NCI-H1436 (cell line): ENCODE measurements around the gene OR5AS1.
"Not testable (repeated sequence)": the region's sequence is repeated elsewhere in the genome, so short reads cannot be mapped to it uniquely, and the experiment has no call there.

ENCODE experiments used
- DNase-seq: peaks from one replicate; lab custom pipeline; 2025; lab: John Stamatoyannopoulos, UW

Gene OR5AS1

GRCh38 chr11:56027354-56027753, at the start of gene OR5AS1:
Gene OR5AS1 (plus strand): TSS chr11:56027654. CDS start chr11:56030419, 2,765 bp downstream.
- no peak for DNase-seq

DNA sequence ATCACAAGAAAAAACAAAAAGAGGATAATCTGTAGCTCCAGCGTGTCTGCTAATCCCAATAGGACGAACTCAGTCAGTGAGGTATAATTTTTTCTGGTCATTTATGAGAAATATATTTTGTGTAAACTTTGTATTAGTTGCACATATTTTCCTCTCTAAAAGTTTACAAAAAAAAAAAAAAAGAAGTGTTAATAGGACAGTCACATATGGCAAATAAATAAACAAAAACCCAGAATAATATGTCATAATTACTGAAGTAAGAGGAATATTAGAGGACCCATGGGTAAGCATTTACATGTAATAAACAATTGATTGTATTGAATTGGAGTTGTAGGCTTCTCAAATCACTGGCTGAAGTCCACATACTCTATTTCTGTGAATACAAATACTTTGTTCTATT, 32.9 kb upstream of the OR5AS1 start, which contains the start of gene OR5F1:
Gene OR5F1, minus strand, starts transcription at position 101 of the 400 bp plus-strand sequence. Its CDS starts 0 bp downstream, at position 101.
- no peak for DNase-seq

DNA sequence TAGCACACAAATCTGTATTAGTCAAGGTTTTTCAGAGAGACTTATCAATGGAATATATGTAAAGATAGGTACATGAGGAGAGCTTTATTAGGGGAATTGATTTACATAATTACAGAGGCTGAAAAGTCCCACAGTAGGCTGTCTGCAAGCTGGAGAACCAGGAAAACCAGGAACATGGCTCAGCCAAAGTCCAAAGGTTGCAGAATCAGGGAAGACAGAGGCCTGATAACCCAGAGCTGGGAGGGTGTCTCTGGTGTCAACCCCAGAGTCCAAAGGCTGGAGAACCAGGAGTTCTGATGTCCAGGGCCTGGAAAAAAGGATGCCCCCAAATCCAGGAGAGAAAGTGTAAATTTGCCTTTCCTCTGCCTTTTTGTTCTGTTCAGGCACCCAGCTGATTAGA, 16.7 kb upstream of the OR5AS1 start:
- DNase-seq: no peak

GRCh38 chr11:56013805-56014204, 13.6 kb upstream of the OR5AS1 start:
- DNase-seq: no peak

DNA sequence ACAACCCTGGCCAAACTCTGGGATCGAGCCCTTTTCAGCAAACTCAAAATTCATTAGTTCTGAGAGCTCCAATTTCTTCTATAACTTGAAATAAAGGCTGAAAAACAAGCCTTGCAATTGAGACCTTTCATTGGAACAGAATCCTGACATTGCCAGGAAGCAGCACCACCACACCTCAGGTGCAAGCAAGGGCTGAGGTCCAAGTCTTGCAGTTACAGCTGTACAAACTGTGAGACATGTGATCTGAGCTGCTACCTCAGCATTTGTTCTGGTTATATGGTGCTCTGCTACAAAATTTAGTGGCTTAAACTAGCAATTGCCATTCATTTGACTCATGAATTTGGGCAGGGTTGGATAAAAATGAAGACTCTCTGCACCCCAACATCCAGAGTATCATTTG, 18.1 kb downstream of the OR5AS1 start:
- DNase-seq: no peak

DNA sequence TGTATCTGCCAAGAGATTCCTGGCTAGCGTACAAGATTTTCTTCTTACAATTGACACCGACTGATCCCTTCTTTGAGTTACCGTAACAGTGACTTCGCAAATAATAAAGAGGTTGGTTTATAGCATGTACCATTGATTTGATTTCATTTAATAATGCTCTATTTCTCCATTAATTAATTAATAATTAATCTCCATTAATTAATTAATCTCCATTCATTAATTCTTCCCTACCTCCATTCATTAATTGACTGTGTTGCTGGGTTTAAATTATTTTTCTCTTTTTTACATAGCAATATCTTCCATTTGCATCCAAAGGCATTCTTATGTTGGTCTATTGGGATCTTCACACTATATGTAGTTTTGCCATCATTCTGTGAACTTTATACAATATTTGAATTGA, 21.0 kb downstream of the OR5AS1 start:
- DNase-seq: no peak

DNA sequence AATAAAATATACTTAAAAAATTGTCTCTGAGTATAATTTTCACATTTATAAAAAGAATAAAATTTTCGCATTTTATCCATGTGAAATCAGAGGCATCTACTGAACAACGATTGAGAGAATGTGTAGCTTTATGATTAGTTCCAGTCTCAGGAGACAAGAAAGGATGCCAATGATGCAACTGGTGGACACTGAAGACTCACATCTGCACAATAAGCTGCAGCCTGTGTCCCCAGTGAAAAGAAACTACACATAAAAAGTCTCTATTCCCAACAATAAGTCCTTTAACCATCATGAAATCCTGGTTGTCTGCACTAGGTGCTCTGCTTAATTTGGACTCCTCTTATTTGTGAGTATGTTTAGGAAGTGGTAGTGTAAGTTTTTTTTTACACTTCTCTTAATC, 22.0 kb downstream of the OR5AS1 start:
- no peak for DNase-seq

GRCh38 chr11:56056366-56056765, 28.9 kb downstream of the OR5AS1 start:
- DNase-seq: not testable (repeated sequence)

GRCh38 chr11:56057661-56058237, 30.3 kb downstream of the OR5AS1 start:
- DNase-seq: not testable (repeated sequence)

DNA sequence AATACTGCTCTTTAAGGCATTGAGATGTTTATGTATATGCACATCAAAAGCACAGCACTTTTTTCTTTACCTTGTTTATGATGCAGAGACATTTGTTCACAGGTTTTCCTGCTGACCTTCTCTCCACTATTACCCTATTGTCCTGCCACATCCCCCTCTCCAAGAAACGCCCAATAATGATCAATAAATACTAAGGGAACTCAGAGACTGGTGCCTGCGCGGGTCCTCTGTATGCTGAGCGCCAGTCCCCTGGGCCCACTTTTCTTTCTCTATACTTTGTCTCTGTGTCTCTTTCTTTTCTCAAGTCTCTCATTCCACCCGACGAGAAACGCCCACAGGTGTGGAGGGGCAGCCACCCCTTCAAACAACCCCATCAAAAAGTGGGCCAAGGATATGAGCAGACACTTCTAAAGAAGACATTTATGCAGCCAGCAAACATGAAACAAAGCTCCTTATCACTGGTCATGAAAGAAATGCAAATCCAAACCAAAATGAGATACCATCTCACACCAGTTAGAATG, 30.9 kb downstream of the OR5AS1 start:
- not testable (repeated sequence) for DNase-seq

GRCh38 chr11:56066980-56067379, 39.5 kb downstream of the OR5AS1 start:
- no peak for DNase-seq
